G401 (cell line): ENCODE data around the gene SHC3. TPM values are rescaled to one million over a fixed set of nuclear protein-coding genes. Genes with fewer than 3 reads are reported as not detected.

Source experiments
- DNase-seq: peaks from one replicate; pipeline ENCODE4 v3.0.0-alpha.2; 2015; ENCODE audit warnings: low spot score
- in situ Hi-C: cut with HindIII; loops from 2 replicates; pipeline ENCODE4 v1.10.0; 2016; ENCODE audit warnings: low sequenced_read_pairs, mixed read lengths
- total RNA-seq: library from RNA; depleted of rRNA; stranded (reverse); fragments of >200 nt; shearing (Covaris generic); gene quantifications from 2 replicates; pipeline ENCODE4 v1.2.3, GENCODE V29; 2014

SHC3 gene
- total RNA-seq, 1 experiment from 2014 or later = not detected

DNA sequence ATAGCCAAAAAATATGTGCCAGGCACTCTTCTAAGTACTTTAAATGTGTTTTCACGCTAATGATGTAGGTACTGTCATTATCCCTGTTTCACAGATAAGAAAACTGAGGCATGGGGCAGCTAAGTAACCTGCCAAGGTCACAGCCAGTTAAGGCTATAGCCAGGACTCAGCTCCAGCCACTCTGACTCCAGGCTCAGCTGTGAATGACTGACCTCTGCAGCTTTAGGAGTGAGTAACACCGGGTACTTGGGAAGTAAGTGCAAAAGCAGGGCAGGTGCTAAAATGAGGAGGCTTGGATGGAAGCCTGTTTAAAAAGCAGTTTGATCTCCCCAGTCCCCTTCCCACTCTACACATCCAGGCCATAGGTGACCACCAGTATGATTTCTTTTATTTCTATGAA lies 10.6 kb upstream of the SHC3 start:
- in situ Hi-C loops = no loop called here

DNA sequence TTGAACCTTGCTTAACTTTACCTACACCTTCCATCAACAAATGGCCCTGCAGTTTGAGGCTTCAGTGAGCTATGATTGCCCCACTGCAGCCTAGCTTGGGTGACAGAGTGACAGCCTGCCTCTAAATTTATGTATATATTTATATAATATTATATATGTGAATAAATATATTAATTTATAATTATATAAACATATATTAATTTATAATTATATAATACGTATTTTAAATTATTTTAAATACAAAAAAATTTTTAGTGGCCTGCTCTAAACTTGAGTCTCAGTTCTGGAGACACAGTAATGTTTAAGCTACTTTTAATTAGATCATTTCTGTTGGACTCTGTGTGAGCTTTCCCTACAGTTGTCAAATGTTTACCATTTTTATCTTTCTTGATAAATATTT lies 9.3 kb upstream of the SHC3 start:
- DNase-seq = no peak
- in situ Hi-C loops = no loop called here

More for the DNA sequence above, 10.6 kb upstream of the SHC3 start:
- DNase-seq = no peak

GRCh38 chr9:89187541-89187940 lies 8.9 kb upstream of the SHC3 start:
- in situ Hi-C loops = no loop called here
- DNase-seq = no peak

GRCh38 chr9:89186960-89187359 lies 8.3 kb upstream of the SHC3 start:
- in situ Hi-C loops = no loop called here
- no peak for DNase-seq

- no peak for DNase-seq
- in situ Hi-C loops = no loop called here
These were observed 7.4 kb upstream of the SHC3 start for GRCh38 chr9:89185980-89186379.

DNA sequence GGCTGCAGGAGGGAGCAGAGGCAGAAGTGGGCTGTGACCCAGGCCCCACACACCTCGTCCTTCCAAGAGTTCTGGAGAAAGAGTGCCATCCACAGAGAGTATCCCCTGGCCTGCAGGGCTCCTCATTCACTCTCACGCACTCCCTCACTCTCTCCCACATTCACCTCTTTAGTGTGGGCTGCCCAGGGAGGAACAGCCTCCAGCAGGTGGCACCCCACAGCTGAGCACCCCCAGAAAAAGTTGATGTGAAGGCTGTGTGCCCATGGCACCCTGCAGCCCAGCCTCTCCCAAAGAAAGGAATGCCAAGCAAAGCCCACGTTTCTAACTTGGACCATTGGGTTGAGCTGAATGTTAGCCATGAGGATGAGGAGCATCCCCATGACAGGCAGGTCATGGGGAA lies 4.5 kb upstream of the SHC3 start:
- in situ Hi-C loops = no loop called here
- DNase-seq = no peak

DNA sequence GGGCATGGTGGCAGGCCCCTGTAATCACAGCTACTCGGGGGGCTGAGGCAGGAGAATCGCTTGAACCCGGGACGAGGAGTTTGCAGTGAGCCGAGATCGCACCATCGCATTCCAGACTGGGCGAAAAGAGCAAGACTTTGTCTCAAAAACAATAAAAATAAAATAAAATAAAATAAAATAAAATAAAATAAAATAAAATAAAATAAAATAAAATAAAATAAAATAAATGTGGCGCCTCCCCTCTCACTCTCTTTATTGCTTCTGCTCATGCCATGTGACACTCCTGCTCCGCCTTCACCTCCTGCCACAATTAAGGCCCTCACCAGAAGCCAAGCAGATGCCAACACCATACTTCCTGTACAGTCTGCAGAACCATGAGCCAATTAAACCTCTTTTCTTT lies 3.8 kb upstream of the SHC3 start:
- no peak for DNase-seq
- in situ Hi-C loops = no loop called here

DNA sequence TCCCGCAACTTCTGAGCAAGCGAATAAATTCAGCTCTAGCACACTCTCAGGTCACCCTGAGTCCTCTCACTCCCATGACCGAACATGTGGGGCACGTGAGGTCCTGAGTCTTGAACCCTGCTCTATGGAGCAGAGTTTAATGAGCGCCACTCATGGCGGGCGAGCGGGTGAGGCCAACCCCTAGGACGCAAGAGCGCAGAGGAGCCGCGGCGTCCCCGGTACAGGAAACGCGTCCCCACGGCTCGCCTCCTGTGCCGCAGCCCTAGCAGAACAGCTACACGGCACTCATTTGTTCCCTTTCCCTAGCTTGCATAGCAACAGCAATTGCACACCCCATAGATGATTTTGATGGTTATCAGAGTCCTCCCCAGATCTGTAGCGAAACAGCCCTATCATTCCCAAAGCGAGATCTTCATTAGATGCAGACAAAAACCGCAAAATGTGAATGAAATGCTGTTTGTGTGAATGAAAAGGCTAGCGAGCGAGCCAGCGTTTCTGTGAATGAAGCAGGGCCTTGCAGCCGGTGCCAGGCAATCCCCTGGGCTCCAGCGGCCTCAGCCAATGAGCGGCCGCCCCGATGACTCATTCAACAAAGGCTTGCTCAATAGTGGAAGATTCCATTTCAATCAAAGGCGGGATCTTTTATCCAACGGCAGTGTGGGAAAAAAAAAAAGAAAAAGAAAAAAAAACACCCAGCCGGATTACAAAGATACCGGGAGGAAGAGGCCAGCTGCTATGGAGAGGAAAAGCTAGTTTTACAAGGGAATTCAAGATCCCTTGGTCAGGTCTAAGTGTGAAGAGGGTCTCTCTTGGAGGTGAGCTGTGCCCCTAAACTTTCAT lies 1.5 kb upstream of the SHC3 start:
- peak; percentile 93 for DNase-seq
- in situ Hi-C loops = no loop called here

DNA sequence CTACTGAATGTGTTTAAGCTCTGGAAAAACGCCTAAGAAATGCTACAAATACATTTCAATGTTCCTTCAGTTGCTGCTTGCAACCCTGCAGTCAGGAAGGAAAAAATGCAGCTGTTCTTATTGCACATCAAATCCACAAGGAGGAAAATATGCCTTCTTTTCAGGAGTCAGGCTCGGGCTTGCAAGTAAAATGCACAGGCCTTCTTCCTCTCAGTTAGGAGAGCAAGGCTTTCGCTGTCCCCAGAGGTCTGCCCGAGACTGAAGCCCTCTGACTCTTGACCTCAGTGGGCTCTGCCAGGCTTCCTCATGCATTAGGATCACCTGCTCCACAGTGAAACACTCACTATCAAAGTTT lies 899 bp upstream of the SHC3 start:
- in situ Hi-C loops = no loop called here
- DNase-seq = peak; percentile 4

DNA sequence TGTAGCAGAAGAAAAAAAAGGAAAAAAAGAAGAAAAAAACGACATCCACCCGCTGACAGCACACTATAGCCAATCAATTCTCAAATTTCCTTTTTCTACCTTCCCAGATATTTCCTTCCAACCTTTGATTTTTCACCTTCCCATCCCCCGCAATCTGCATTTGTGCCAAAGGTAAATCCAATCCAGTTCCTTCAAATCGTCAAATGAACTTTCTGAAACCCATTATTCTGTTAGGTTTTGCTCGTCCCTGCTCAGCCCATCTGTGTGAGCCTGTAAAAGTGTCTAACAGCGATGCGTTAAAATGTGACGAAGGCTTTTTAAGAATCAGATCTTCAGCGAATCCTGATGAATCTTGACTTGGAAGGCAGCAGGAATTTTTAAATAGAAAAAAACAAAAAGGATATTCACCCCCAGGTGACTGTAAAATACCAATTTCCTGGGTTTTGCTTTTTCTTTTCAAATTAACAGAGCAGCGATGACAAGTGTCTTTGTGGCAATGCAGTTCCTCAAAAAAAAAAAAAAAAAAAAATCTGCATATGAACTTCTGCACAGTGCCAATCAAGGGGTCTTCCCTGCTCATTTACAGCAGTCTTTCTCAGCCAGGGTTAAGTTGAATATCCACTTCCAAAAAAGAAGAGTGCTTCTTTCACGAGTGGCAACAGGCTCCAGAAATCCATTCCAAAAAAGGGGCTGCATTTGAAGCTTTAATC lies 367 bp upstream of the SHC3 start:
- in situ Hi-C loops = no loop called here
- DNase-seq = no peak

DNA sequence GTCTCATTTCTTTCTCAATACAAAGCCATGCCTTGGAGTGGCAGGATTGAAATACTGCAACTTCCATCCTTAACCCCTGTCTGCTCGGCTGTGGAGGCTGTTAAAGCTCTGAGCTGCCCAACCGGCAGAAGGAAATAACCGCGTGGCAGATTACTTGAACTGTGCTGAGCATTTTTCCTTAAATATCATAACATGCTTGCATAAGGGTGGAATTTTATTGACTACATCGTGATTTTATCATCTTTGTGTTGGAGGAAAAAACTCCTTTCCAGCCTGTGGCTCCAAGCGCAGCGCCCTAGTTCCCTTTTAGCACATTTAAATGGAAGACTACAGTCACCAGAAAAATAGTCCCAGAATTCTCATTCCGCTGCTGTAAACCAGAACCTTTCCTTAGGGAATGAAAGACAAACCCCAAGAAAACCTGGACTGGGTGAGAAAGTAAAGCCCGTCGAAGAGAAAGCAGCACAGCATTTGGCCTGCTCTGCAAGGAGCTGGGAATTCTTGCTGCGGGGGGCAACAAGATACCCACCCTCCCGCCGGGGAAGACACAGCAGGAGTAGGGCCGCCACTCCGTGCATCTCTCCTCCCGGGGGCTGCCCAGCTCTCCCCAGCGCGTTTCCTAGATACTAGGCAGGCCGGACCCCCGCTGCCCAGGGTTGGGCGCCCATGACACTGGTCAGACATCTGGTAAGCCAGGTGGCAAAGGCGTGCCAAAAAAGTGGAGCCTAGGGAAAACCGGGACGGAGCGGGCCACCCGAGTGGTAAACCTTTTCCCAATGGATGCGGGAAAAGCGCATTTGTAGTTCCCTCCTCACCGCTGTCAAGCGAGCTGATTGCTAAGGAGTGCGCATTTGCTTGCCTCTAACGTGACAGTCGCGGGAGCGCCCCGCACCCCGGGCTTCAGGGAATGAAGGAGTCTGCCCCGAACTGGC lies 1.3 kb downstream of the SHC3 start:
- no peak for DNase-seq
- in situ Hi-C loops = no loop called here

DNA sequence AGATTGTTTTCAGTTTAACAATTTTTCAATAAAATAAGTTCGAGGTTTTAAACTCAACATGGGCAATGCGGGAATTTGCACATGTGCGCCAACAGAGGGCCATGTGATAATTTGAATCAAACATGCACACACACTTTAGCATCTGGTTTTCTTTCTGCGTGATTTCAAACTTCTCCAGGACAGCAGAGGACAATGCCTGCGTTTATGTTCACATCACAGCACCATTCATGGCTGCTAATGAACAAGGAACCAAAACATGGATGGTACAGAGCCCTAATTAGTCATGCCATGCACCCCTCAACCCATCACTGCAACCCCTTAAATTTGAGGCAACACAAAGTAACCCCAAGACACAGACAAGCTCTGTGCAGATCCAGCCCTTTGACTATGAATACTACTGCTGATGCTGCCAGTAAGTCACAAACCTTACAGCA lies 2.8 kb downstream of the SHC3 start:
- in situ Hi-C loops = no loop called here

DNA sequence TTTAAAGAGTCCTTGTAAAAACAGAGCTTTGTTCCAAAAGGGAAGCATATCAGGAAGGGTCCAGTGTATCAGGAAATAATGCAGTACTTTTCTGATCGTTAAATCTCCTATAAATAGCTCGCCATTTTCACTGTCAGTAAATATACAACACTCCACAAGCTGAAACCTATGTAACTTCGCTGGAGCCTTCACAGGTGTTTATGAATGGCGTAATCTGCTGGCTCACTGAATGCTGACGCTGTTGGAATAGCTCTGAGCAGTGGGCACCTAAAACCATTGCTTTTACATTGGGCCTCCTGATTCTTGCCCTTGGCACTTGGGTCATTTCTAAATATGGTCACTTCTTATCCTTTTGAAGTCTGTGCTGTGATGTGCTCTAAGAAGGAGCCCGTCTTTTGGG lies 4.3 kb downstream of the SHC3 start:
- in situ Hi-C loops = no loop called here
- DNase-seq = no peak

More for the DNA sequence above, 2.8 kb downstream of the SHC3 start:
- no peak for DNase-seq

GRCh38 chr9:89173072-89173471 lies 5.5 kb downstream of the SHC3 start:
- no peak for DNase-seq
- in situ Hi-C loops = no loop called here

DNA sequence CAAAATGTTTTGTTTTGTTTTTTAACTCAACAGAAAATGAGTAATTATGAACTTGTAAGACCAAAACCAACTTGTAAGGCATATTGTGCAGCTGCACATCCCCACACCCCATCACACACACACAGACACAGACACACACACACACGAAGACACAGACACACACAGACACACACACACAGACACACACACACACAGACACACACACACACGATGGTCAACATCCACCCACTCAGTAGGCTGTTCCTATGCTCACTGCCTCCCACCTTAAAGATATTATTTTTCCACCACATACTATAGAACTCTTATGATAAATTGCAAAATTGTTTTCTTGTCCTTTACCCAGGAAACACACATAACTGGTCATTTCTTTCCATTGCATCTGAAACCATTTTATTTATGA lies 6.2 kb downstream of the SHC3 start:
- in situ Hi-C loops = no loop called here
- DNase-seq = no peak

- peak; percentile 12 for DNase-seq
- in situ Hi-C loops = no loop called here
These were observed 6.9 kb downstream of the SHC3 start for GRCh38 chr9:89171693-89172092.

- DNase-seq = no peak
- in situ Hi-C loops = no loop called here
These were observed 7.4 kb downstream of the SHC3 start for GRCh38 chr9:89171231-89171630.

GRCh38 chr9:89168901-89169813 lies 9.5 kb downstream of the SHC3 start:
- no peak for DNase-seq
- in situ Hi-C loops = no loop called here

DNA sequence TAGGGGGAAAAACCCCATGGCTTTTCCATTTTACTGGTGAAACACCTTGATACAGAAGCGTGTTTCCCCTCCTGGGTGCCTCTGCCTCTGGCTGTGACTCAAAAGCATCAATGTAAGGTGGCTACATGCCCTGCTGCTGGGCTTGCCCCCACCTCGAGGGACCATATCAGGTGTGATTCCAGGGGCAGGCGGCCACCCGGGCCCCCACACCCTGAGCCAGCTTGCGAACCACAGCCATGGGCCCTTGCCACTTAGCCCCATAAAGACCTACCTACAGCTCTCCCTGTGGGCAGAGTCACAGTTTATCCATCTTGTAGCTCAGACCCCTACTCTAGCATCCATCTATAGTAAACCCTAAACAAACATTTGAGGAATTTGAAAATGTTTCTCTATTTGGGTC lies 10.8 kb downstream of the SHC3 start:
- in situ Hi-C loops = no loop called here
- DNase-seq = no peak
